MM.1S (cell line): Measurements from ENCODE around the gene LRRC23.

Source experiments
- DNase-seq: peaks from one replicate; pipeline ENCODE4 v3.0.0-alpha.2; 2015
- H2AFZ ChIP-seq: fragments of 300-600 bp; sonication (generic); 2 replicates; pipeline ENCODE4 v1.6.0; 2016; ENCODE audit warnings: antibody characterized with exemption, low read length
- H3F3A ChIP-seq: fragments of 300-600 bp; sonication (generic); 2 replicates; pipeline ENCODE4 v1.6.1; 2016; ENCODE audit warnings: mild to moderate bottlenecking, antibody characterized with exemption, low read length, moderate library complexity, mixed read lengths; ENCODE audit not compliant: insufficient read depth
- H3K27ac ChIP-seq: fragments of 300-600 bp; sonication (generic); 2 replicates; pipeline ENCODE4 v1.5.1; 2016; ENCODE audit warnings: mild to moderate bottlenecking, low read length
- H3K27me3 ChIP-seq: fragments of 300-600 bp; sonication (generic); replicated peaks from 2 replicates; pipeline ENCODE4 v1.6.0; 2016; ENCODE audit warnings: low read length; ENCODE audit not compliant: insufficient read depth
- H3K36me3 ChIP-seq: fragments of 300-600 bp; sonication (generic); replicated peaks from 2 replicates; pipeline ENCODE4 v1.6.1; 2016; ENCODE audit warnings: mild to moderate bottlenecking, low read length, mixed read lengths; ENCODE audit not compliant: insufficient read depth
- H3K4me1 ChIP-seq: fragments of 300-600 bp; sonication (generic); 2 replicates; pipeline ENCODE4 v1.6.1; 2016; ENCODE audit warnings: low read length, mixed read lengths
- H3K4me2 ChIP-seq: fragments of 300-600 bp; sonication (generic); 2 replicates; pipeline ENCODE4 v1.6.0; 2016; ENCODE audit warnings: low read depth, low read length
- H3K4me3 ChIP-seq: fragments of 300-600 bp; sonication (generic); 2 replicates; pipeline ENCODE4 v1.5.1; 2016; ENCODE audit warnings: low read length, mixed read lengths
- H3K79me2 ChIP-seq: fragments of 300-600 bp; sonication (generic); 2 replicates; pipeline ENCODE4 v1.6.1; 2016; ENCODE audit warnings: mixed run types, low read length, mixed read lengths
- H3K9ac ChIP-seq: fragments of 300-600 bp; sonication (generic); 2 replicates; pipeline ENCODE4 v1.6.1; 2016; ENCODE audit warnings: low read length, mixed read lengths
- H3K9me2 ChIP-seq: fragments of 300-600 bp; sonication (generic); replicated peaks from 2 replicates; pipeline ENCODE4 v1.6.1; 2016; ENCODE audit warnings: mild to moderate bottlenecking, low read length, mixed read lengths; ENCODE audit not compliant: insufficient read depth
- H3K9me3 ChIP-seq: fragments of 300-600 bp; sonication (generic); replicated peaks from 2 replicates; pipeline ENCODE4 v1.6.1; 2016; ENCODE audit warnings: mild to moderate bottlenecking, low read length, mixed read lengths; ENCODE audit not compliant: insufficient read depth
- H4K20me1 ChIP-seq: fragments of 300-600 bp; sonication (generic); 2 replicates; pipeline ENCODE4 v1.6.1; 2016; ENCODE audit warnings: mild to moderate bottlenecking, low read length, moderate library complexity, mixed read lengths; ENCODE audit not compliant: insufficient read depth
- EZH2 ChIP-seq: fragments of 300-600 bp; sonication (generic); optimal IDR thresholded peaks from 2 replicates; pipeline ENCODE3; 2017; ENCODE audit warnings: low read depth, mild to moderate bottlenecking, antibody characterized with exemption, low read length, mixed read lengths
- EZH2phosphoT487 ChIP-seq: fragments of 300-600 bp; sonication (generic); IDR thresholded peaks from 2 replicates; pipeline ENCODE4 v1.6.1; 2018; ENCODE audit warnings: antibody characterized with exemption, low read length
- TF ChIP-seq, protein P1 (sequence below): fragments of 300-600 bp; sonication (generic); IDR thresholded peaks from 2 replicates; pipeline ENCODE4 v1.5.1; 2016; ENCODE audit warnings: antibody characterized with exemption, low read length, mixed read lengths

Gene LRRC23

DNA sequence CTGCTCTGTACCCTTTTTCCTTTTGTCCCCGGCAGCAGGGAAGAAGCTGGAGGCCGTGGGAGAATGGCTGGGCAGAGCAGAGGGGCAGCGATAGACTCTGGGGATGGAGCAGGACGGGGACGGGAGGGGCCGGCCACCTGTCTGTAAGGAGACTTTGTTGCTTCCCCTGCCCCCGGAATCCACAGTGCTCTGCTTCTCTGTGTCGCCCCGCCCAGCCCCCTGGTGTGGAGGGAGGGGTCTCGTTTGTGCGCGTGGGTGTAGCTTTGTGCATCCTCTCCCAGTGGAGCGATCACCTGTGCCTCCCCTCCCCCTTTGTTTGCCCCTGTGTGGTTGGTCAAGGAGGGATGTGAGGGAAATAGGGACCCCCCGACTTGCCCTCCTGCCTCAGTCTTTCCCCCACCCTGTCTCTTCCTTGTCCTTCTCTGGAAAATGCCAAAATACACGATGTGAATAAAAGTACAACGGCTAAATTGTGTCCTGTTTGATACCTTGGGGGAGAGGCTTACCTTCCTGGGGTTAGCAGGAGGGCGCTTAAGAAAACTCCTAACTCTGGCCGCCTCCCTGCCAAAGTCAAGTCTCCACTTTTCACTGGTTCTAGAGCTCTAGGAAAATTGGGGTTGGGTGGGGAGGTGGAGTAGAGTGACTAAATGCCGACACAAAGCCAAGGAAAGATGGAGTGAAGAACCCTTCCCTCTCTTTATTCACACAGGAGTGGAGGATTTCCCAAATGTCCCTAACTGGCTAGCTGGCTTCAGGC is 38.3 kb upstream of the LRRC23 start:
- H3K9ac ChIP-seq = no peak overlapping the region
- peak overlapping the region; percentile 90 for H3K4me2 ChIP-seq
- H3F3A ChIP-seq = peaks cover 31% of the 10 kb centered on the region
- H4K20me1 ChIP-seq = peaks cover 19% of the 10 kb centered on the region
- H3K9me3 ChIP-seq = no peaks in the 10 kb centered on the region
- DNase-seq = no peak
- TF ChIP-seq, protein P1, sequence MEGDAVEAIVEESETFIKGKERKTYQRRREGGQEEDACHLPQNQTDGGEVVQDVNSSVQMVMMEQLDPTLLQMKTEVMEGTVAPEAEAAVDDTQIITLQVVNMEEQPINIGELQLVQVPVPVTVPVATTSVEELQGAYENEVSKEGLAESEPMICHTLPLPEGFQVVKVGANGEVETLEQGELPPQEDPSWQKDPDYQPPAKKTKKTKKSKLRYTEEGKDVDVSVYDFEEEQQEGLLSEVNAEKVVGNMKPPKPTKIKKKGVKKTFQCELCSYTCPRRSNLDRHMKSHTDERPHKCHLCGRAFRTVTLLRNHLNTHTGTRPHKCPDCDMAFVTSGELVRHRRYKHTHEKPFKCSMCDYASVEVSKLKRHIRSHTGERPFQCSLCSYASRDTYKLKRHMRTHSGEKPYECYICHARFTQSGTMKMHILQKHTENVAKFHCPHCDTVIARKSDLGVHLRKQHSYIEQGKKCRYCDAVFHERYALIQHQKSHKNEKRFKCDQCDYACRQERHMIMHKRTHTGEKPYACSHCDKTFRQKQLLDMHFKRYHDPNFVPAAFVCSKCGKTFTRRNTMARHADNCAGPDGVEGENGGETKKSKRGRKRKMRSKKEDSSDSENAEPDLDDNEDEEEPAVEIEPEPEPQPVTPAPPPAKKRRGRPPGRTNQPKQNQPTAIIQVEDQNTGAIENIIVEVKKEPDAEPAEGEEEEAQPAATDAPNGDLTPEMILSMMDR = no peak
- TF ChIP-seq EZH2 = no peak
- no peak for TF ChIP-seq EZH2phosphoT487
- H3K4me1 ChIP-seq = peaks cover 28% of the 10 kb centered on the region
- peaks cover 4% of the 10 kb centered on the region for H3K36me3 ChIP-seq
- H3K27ac ChIP-seq = no peak overlapping the region
- no peak overlapping the region for H3K4me3 ChIP-seq
- H3K79me2 ChIP-seq = peaks cover 37% of the 10 kb centered on the region
- no peaks in the 10 kb centered on the region for H3K9me2 ChIP-seq
- no peaks in the 10 kb centered on the region for H3K27me3 ChIP-seq
- no peak overlapping the region for H2AFZ ChIP-seq

- Histone ChIP-seq H3K4me2 (peak overlapping the region; percentile 90), H3K4me3 (peak overlapping the region; percentile 92), H3K4me1 (peaks cover 34% of the 10 kb centered on the region), H3K27me3 (no peaks in the 10 kb centered on the region), H3K9me3 (no peaks in the 10 kb centered on the region), H3F3A (peaks cover 37% of the 10 kb centered on the region), H3K27ac (no peak overlapping the region), H3K9ac (peak overlapping the region; percentile 42; the same call in 1 of the 2 replicates), H3K79me2 (peaks cover 39% of the 10 kb centered on the region), H3K9me2 (no peaks in the 10 kb centered on the region), H4K20me1 (peaks cover 21% of the 10 kb centered on the region), H2AFZ (peak overlapping the region; percentile 72; the same call in 1 of the 2 replicates), H3K36me3 (peaks cover 4% of the 10 kb centered on the region)
- no peak for DNase-seq
- TF ChIP-seq EZH2phosphoT487 = no peak
- no peak for TF ChIP-seq EZH2
- TF ChIP-seq, protein P1 = no peak
Measured at GRCh38 chr12:6866920-6867412, 37.7 kb upstream of the LRRC23 start.

- Histone ChIP-seq H3K9me3 (no peaks in the 10 kb centered on the region), H3F3A (peaks cover 41% of the 10 kb centered on the region), H3K36me3 (peaks cover 4% of the 10 kb centered on the region), H3K27me3 (no peaks in the 10 kb centered on the region), H3K27ac (peak within 1 kb of the TSS; percentile 80; the same call in 1 of the 2 replicates), H2AFZ (peak within 1 kb of the TSS; percentile 72), H3K4me2 (peak within 1 kb of the TSS; percentile 99), H3K79me2 (peaks cover 46% of the 10 kb centered on the region), H3K9me2 (no peaks in the 10 kb centered on the region), H3K9ac (peak within 1 kb of the TSS; percentile 99), H3K4me3 (peak within 1 kb of the TSS; percentile 92), H4K20me1 (peaks cover 23% of the 10 kb centered on the region), H3K4me1 (peaks cover 36% of the 10 kb centered on the region)
- peak; percentile 80 for DNase-seq
- TF ChIP-seq, protein P1 = no peak
- TF ChIP-seq EZH2 (no peak), EZH2phosphoT487 (no peak)
Measured at GRCh38 chr12:6867413-6868210, 37.0 kb upstream of the LRRC23 start, which contains the start of gene TPI1. TPI1 (plus strand) TSS chr12:6867531; CDS start chr12:6867567, 36 bp downstream.
